K562 (cell line): ENCODE data around the gene TMEM132D. TPM values are rescaled to one million over a fixed set of nuclear protein-coding genes. Genes with fewer than 3 reads are reported as not detected.

Experiments used
- ATAC-seq: fragments of 200-7000 bp; cut with Tn5 transposase; 3 replicates; pipeline ENCODE4 v1.9.1; 2020; ENCODE audit warnings: moderate library complexity
- BruUV-seq: library from RNA; stranded (reverse); fragments of 400-500 nt; replicated peaks from 2 replicates; lab custom pipeline; 2021; lab: Mats Ljungman, UMichigan
- CTCF ChIA-PET: fragments of 300-600 bp; formaldehyde crosslinking; extraction: SDS; loops from one replicate; lab custom pipeline; 2021; ENCODE audit warnings: low intra/inter-chr PET ratio; lab: Yijun Ruan, JAX
- POLR2A ChIA-PET: fragments of 300-600, 350-650 bp; sonication (Branson Sonifier 250); formaldehyde crosslinking; extraction: SDS; loops from one replicate; lab custom pipeline; 2021; ENCODE audit warnings: antibody characterized with exemption, inconsistent platforms; lab: Yijun Ruan, JAX
- DNase-seq, 4 experiments: peaks; one replicate each; pipeline versions ENCODE4 v3.0.0 to v3.0.0-alpha.2; 2011 to 2018; ENCODE audit warnings: low spot score in 3 of 4, mixed read lengths in 3 of 4; ENCODE audit errors: extremely low read depth in 1 of 4
- FAIRE-seq: peaks from 2 replicates; lab custom pipeline; 2011; peaks lifted over from hg19 to GRCh38; lab: Jason Lieb, UNC
- H2AFZ ChIP-seq: 2 replicates; pipeline ENCODE4 v1.6.0; 2011; ENCODE audit warnings: low read depth, low read length, control low read depth, inconsistent platforms
- H3K27ac ChIP-seq: fragments of 200-600 bp; 3 replicates; pipeline ENCODE4 v1.8.0; 2011; ENCODE audit warnings: low read depth, mild to moderate bottlenecking, control low read depth, inconsistent platforms, low read length, moderate library complexity, mixed read lengths; ENCODE audit errors: extremely low read depth
- H3K27me3 ChIP-seq, 2 experiments: fragments of 300-600 bp in 1 of 2; 2 replicates in 1 of 2; 3 replicates in 1 of 2; pipeline versions ENCODE4 v1.6.0 to v1.8.0; 2011; ENCODE audit warnings: inconsistent platforms in 2 of 2, low read length in 2 of 2, mild to moderate bottlenecking in 1 of 2, mixed read lengths in 1 of 2, moderate library complexity in 1 of 2; ENCODE audit not compliant: control insufficient read depth in 2 of 2, insufficient read depth in 2 of 2
- H3K36me3 ChIP-seq: fragments of 300-600 bp; 3 replicates; pipeline ENCODE4 v1.8.0; 2011; ENCODE audit warnings: mild to moderate bottlenecking, low read length, inconsistent platforms; ENCODE audit not compliant: control insufficient read depth, insufficient read depth
- H3K4me1 ChIP-seq, 2 experiments: fragments of 200-600 bp in 1 of 2; replicated peaks in 1 of 2; 2 replicates in 1 of 2; 3 replicates in 1 of 2; pipeline versions ENCODE4 v1.5.1 to v1.8.0; 2011; ENCODE audit warnings: inconsistent platforms in 2 of 2, low read length in 2 of 2, mild to moderate bottlenecking in 1 of 2, mixed read lengths in 1 of 2, moderate library complexity in 1 of 2; ENCODE audit not compliant: control insufficient read depth in 2 of 2, insufficient read depth in 2 of 2
- H3K4me2 ChIP-seq: 2 replicates; pipeline ENCODE4 v1.6.1; 2011; ENCODE audit warnings: low read length, control low read depth, inconsistent platforms, mixed read lengths; ENCODE audit not compliant: insufficient read depth
- H3K4me3 ChIP-seq: fragments of 200-600 bp; sonication (generic), shearing (Covaris generic); 2 replicates; pipeline ENCODE4 v1.5.1; 2016; ENCODE audit warnings: control low read depth, inconsistent platforms
- H3K79me2 ChIP-seq: fragments of 200-600 bp; 3 replicates; pipeline ENCODE4 v1.8.0; 2011; ENCODE audit warnings: low read length, inconsistent platforms; ENCODE audit not compliant: control insufficient read depth, insufficient read depth
- H3K9ac ChIP-seq, 2 experiments: 2 replicates each; pipeline versions ENCODE4 v1.6.0 to v1.6.1; 2011; ENCODE audit warnings: low read depth in 2 of 2, low read length in 2 of 2, control low read depth in 1 of 2, inconsistent platforms in 1 of 2, mild to moderate bottlenecking in 1 of 2, mixed read lengths in 1 of 2; ENCODE audit not compliant: insufficient read depth in 1 of 2
- H3K9me1 ChIP-seq: one replicate; pipeline ENCODE4 v1.6.0; 2011; ENCODE audit warnings: inconsistent platforms, mild to moderate bottlenecking, low read length, moderate library complexity; ENCODE audit not compliant: control insufficient read depth, insufficient read depth
- H3K9me3 ChIP-seq: replicated peaks from 2 replicates; pipeline ENCODE4 v1.5.1; 2011; ENCODE audit warnings: low read depth, low read length, inconsistent platforms; ENCODE audit not compliant: control insufficient read depth, insufficient read depth
- H4K20me1 ChIP-seq: replicated peaks from 2 replicates; pipeline ENCODE4 v1.6.1; 2011; ENCODE audit warnings: low read length, inconsistent platforms, mixed read lengths; ENCODE audit not compliant: control insufficient read depth, insufficient read depth
- DPF2 ChIP-seq: fragments of 450-650 bp; IDR thresholded peaks from 2 replicates; pipeline ENCODE4 v1.6.1; 2016
- EZH2 ChIP-seq: IDR thresholded peaks from 2 replicates; pipeline ENCODE4 v1.6.1; 2012; ENCODE audit warnings: low read depth, mild to moderate bottlenecking, inconsistent platforms, low read length, borderline replicate concordance
- GTF2E2 ChIP-seq: fragments of 200-800 bp; sonication (Bioruptor generic); IDR thresholded peaks from 2 replicates; pipeline ENCODE4 v1.6.1; 2016; ENCODE audit warnings: missing genetic modification characterization, missing compliant biosample characterization
- KDM5B ChIP-seq: fragments of 200-600 bp; sonication (generic); IDR thresholded peaks from 2 replicates; pipeline ENCODE4 v1.6.1; 2012; ENCODE audit warnings: low read depth, mild to moderate bottlenecking, moderate library complexity, low read length, control low read depth, inconsistent platforms; ENCODE audit not compliant: insufficient replicate concordance
- NELFE ChIP-seq: IDR thresholded peaks from 2 replicates; pipeline ENCODE4 v1.6.1; 2011; ENCODE audit warnings: mild to moderate bottlenecking; ENCODE audit not compliant: insufficient read depth, insufficient read length
- ZFP30 ChIP-seq: fragments of 250-450 bp; sonication (Bioruptor Pico); IDR thresholded peaks from 2 replicates; pipeline ENCODE4 v1.8.0; 2022; ENCODE audit warnings: moderate library complexity, mild to moderate bottlenecking, inconsistent platforms, borderline replicate concordance
- ZNF174 ChIP-seq: fragments of 250-450 bp; sonication (Bioruptor Pico); IDR thresholded peaks from 2 replicates; pipeline ENCODE4 v1.4.0; 2020; ENCODE audit warnings: mild to moderate bottlenecking
- WGBS: fragments of 100-300 bp; shearing (Covaris generic); methylation state at CpG from one replicate; pipeline ENCODE4 v1.1.6; 2016; ENCODE audit warnings: low coverage, mixed read lengths; ENCODE audit not compliant: insufficient coverage; ENCODE audit errors: missing lambda C conversion rate; 5-methylcytosine and 5-hydroxymethylcytosine counted together
- in situ Hi-C: fragments of 300-500 bp; cut with MboI; formaldehyde crosslinking; loops from 4 replicates; pipeline ENCODE4 v1.15.0; 2018; ENCODE audit warnings: inconsistent platforms, mixed read lengths
- intact Hi-C: fragments of 100-400 bp; cut with micrococcal nuclease; formaldehyde crosslinking; loops from 2 replicates; pipeline ENCODE4 v1.14.2; 2022
- polyA plus RNA-seq, 8 experiments: library from polyadenylated mRNA; depleted of rRNA in 4 of 8; stranded (reverse) in 5 of 8; unstranded in 3 of 8; fragments of >200 nt; fragmentation: Nextera tagmentation in 2 of 8; fragmentation: Illumina TruSeq in 1 of 8; extraction: Ambion mirVana in 2 of 8; extraction: Trizol in 1 of 8; gene quantifications; 2 replicates each; pipeline versions ENCODE4 v1.2.1 to v1.2.3, GENCODE V29; 2011 to 2014; ENCODE audit warnings: inconsistent platforms in 1 of 8, missing spikeins in 1 of 8
- total RNA-seq, 7 experiments: library from RNA; depleted of rRNA in 6 of 7; stranded (reverse); fragments of >200 nt in 6 of 7; fragmentation: Illumina TruSeq in 2 of 7; extraction: Trizol in 2 of 7; gene quantifications; 2 replicates each; pipeline versions ENCODE4 v1.2.1 to v1.2.3, GENCODE V29; 2011 to 2021; ENCODE audit warnings: low replicate concordance in 1 of 7
- TF ChIP-seq, protein P1 (sequence below): fragments of 250-450 bp; sonication (Bioruptor Pico); IDR thresholded peaks from 2 replicates; pipeline ENCODE4 v1.6.1; 2021; ENCODE audit warnings: mild to moderate bottlenecking
- TF ChIP-seq, protein P2 (sequence below): IDR thresholded peaks from 2 replicates; pipeline ENCODE4 v1.6.1; 2012; ENCODE audit warnings: low read depth, low read length, improper control_type of control experiment, borderline replicate concordance
- TF ChIP-seq, protein P3 (sequence below): fragments of 450-650 bp; IDR thresholded peaks from 2 replicates; pipeline ENCODE4 v1.7.0; 2016; ENCODE audit warnings: borderline replicate concordance

Gene TMEM132D
- total and polyA plus RNA-seq, 9 of the 15 experiments (the other 6 are each of a cell fraction or from before 2014, with no cell fraction given): not detected

DNA sequence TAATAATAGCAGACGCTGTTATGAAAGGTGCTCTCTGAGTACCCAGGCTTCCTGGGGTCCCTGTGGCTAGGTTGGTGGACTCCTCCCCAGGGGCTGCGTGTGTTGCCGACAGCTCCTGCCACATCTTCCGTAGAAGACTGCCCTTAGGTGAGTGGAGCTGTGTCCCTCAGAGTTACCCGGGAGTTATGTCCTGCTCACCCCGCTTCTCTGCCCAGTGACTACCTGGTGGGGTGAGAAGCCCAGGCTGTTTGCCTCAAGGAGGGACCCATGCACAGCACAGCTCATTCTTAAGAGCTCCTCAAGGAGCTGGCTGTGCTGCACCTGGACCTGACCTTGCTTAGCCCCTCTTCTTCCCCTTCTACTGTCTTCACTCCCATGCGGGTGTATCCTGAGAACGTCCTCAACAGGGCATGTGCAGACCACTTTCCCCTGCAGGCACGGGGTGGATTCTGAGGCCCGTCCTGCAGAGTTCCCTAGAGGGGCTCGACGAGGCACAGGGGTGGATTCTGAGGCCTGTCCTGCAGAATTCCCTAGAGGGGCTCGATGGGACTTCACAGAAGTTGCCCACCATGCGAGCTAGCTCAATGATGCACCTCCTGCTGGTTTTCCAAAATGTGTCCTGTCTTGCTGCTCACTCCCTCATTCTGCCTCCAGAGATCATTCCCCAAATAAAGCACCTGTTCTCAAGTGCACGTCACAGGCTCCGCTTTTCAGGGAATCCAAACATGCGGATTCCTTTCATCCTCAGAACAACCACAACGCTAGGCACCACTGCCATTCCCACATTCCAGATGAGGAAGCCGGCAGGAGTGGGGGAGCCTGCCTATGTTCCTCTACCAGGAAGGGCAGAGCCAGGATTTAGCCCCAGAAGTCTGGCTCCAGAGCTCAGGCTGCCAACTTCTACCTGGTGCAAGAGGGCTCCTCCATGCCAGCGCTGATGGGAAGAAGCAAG is 818.7 kb downstream of the TMEM132D start:
- no peaks in the 10 kb centered on the region for H3K36me3 ChIP-seq
- no peaks in the 10 kb centered on the region for H3K4me1 ChIP-seq
- POLR2A ChIA-PET: no interaction called here
- H3K4me3 ChIP-seq: no peak overlapping the region
- FAIRE-seq: no peak
- no peaks in the 10 kb centered on the region for H3K9me1 ChIP-seq
- in situ Hi-C loops: no loop called here
- H3K27ac ChIP-seq: no peak overlapping the region
- 2% methylated on average over 20 of the region's 20 CpGs for WGBS
- no TSS peak for BruUV-seq
- intact Hi-C loops: no loop called here
- no peak overlapping the region for H3K9ac ChIP-seq
- H4K20me1 ChIP-seq: no peaks in the 10 kb centered on the region
- H3K9me3 ChIP-seq: no peaks in the 10 kb centered on the region
- no peak overlapping the region for H2AFZ ChIP-seq
- H3K79me2 ChIP-seq: no peaks in the 10 kb centered on the region
- peaks cover 6 to 38% of the 10 kb centered on the region in 2 experiments; a peak in 3 of 5 replicates for H3K27me3 ChIP-seq
- DNase-seq: no peak
- TF ChIP-seq EZH2 (no peak), KDM5B (no peak), GTF2E2 (tag) (no peak), ZNF174 (CRISPR knock-in tag) (no peak), ZFP30 (CRISPR knock-in tag) (no peak), DPF2 (no peak), NELFE (no peak)
- TF ChIP-seq, protein P1, sequence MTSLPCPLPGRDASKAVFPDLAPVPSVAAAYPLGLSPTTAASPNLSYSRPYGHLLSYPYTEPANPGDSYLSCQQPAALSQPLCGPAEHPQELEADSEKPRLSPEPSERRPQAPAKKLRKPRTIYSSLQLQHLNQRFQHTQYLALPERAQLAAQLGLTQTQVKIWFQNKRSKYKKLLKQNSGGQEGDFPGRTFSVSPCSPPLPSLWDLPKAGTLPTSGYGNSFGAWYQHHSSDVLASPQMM (CRISPR knock-in tag): no peak
- TF ChIP-seq, protein P2, sequence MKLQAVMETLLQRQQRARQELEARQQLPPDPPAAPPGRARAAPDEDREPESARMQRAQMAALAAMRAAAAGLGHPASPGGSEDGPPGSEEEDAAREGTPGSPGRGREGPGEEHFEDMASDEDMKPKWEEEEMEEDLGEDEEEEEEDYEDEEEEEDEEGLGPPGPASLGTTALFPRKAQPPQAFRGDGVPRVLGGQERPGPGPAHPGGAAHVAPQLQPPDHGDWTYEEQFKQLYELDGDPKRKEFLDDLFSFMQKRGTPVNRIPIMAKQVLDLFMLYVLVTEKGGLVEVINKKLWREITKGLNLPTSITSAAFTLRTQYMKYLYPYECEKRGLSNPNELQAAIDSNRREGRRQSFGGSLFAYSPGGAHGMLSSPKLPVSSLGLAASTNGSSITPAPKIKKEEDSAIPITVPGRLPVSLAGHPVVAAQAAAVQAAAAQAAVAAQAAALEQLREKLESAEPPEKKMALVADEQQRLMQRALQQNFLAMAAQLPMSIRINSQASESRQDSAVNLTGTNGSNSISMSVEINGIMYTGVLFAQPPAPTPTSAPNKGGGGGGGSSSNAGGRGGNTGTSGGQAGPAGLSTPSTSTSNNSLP: no peak
- TF ChIP-seq, protein P3, sequence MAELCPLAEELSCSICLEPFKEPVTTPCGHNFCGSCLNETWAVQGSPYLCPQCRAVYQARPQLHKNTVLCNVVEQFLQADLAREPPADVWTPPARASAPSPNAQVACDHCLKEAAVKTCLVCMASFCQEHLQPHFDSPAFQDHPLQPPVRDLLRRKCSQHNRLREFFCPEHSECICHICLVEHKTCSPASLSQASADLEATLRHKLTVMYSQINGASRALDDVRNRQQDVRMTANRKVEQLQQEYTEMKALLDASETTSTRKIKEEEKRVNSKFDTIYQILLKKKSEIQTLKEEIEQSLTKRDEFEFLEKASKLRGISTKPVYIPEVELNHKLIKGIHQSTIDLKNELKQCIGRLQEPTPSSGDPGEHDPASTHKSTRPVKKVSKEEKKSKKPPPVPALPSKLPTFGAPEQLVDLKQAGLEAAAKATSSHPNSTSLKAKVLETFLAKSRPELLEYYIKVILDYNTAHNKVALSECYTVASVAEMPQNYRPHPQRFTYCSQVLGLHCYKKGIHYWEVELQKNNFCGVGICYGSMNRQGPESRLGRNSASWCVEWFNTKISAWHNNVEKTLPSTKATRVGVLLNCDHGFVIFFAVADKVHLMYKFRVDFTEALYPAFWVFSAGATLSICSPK: no peak
- TF ChIP-seq, all 486 proteins: peak for 0
- CTCF ChIA-PET: no interaction called here
- no peak overlapping the region for H3K4me2 ChIP-seq
- ATAC-seq: no peak
